ENCODE measurements around the gene CFAP251. TPM values are rescaled to one million over a fixed set of nuclear protein-coding genes. Genes with fewer than 3 reads are reported as not detected.
"Not testable (repeated sequence)": the region's sequence is repeated elsewhere in the genome, so short reads cannot be mapped to it uniquely, and the experiment has no call there.

The CFAP251 gene
- total RNA-seq = 3.9 and 7.9 TPM in 2 replicates
- polyA plus RNA-seq = 2.7 and 4.4 TPM in 2 replicates
- 2.3 and 4.3 TPM in 2 replicates for polyA plus RNA-seq (2012)
- 5.5 and 13.2 TPM in 2 replicates for polyA minus RNA-seq (ENCODE audit: low replicate concordance)

- no peak within 1 kb of the TSS for H2AFZ ChIP-seq (ENCODE audit: low read length)
- peaks cover 5% of the 10 kb centered on the region for H3K36me3 ChIP-seq (ENCODE audit: control insufficient read depth, insufficient read depth, low read length)
- H3K4me3 ChIP-seq (replicated peaks in 1 of 4; ENCODE audit: control extremely low read depth in 1 of 4, insufficient read depth in 1 of 4, low read depth in 3 of 4, low read length in 4 of 4) = peak within 1 kb of the TSS in 3 of 4 experiments; percentile 10 to 21 (median 17)
- H3K4me2 ChIP-seq (ENCODE audit: extremely low read depth, insufficient read depth, low read length) = peak within 1 kb of the TSS; percentile 60
- TF ChIP-seq CTCF (conservative IDR thresholded peaks at IDR 0.05 in 1 of 2, IDR thresholded peaks at IDR 0.05 in 1 of 2; ENCODE audit: low read depth in 1 of 2, low read length in 2 of 2) = peak; percentile 19 to 54
- no peak for TF ChIP-seq EZH2 (IDR thresholded peaks at IDR 0.05; ENCODE audit: low read length, missing control alignments)
- peaks cover 3% of the 10 kb centered on the region for H3K4me1 ChIP-seq (ENCODE audit: control insufficient read depth, extremely low read depth, insufficient read depth, low read length)
- H3K9ac ChIP-seq (ENCODE audit: insufficient read depth, low read length) = peak within 1 kb of the TSS; percentile 53
- H3K27ac ChIP-seq (ENCODE audit: insufficient read depth, low read length) = peak within 1 kb of the TSS; percentile 67
- no peaks in the 10 kb centered on the region for H4K20me1 ChIP-seq (ENCODE audit: control insufficient read depth, extremely low read depth, insufficient read depth, low read length)
- no peaks in the 10 kb centered on the region for H3K9me3 ChIP-seq (ENCODE audit: control insufficient read depth, insufficient read depth, low read depth, low read length)
- DNase-seq (ENCODE audit: low read depth in 2 of 2) = peak; percentile 63 to 74
- no peaks in the 10 kb centered on the region for H3K27me3 ChIP-seq (ENCODE audit: control insufficient read depth, insufficient read depth, low read length)
- H3K79me2 ChIP-seq (ENCODE audit: control insufficient read depth, insufficient read depth, low read length) = no peaks in the 10 kb centered on the region
These were observed at the start of gene CFAP251 for GRCh38 chr12:121917950-121918678. Gene CFAP251 (plus strand): TSS chr12:121918592. CDS start chr12:121921306, 2,714 bp downstream.

- not testable (repeated sequence) for H4K20me1 ChIP-seq (ENCODE audit: control insufficient read depth, extremely low read depth, insufficient read depth, low read length)
These were observed 49.2 kb upstream of the CFAP251 start for GRCh38 chr12:121869229-121869628.

GRCh38 chr12:121871467-121871866, 46.9 kb upstream of the CFAP251 start:
- Histone ChIP-seq H4K20me1 (ENCODE audit: control insufficient read depth, extremely low read depth, insufficient read depth, low read length) (no peaks in the 10 kb centered on the region), H3K9me3 (ENCODE audit: control insufficient read depth, insufficient read depth, low read depth, low read length) (no peaks in the 10 kb centered on the region), H3K4me2 (ENCODE audit: extremely low read depth, insufficient read depth, low read length) (no peak overlapping the region), H3K36me3 (ENCODE audit: control insufficient read depth, insufficient read depth, low read length) (no peaks in the 10 kb centered on the region), H3K4me3 (replicated peaks in 1 of 4; ENCODE audit: control extremely low read depth in 1 of 4, insufficient read depth in 1 of 4, low read depth in 3 of 4, low read length in 4 of 4) (no peak overlapping the region), H3K27ac (ENCODE audit: insufficient read depth, low read length) (no peak overlapping the region), H3K27me3 (ENCODE audit: control insufficient read depth, insufficient read depth, low read length) (no peaks in the 10 kb centered on the region), H3K9ac (ENCODE audit: insufficient read depth, low read length) (no peak overlapping the region), H3K4me1 (ENCODE audit: control insufficient read depth, extremely low read depth, insufficient read depth, low read length) (peaks cover 6% of the 10 kb centered on the region), H2AFZ (ENCODE audit: low read length) (no peak overlapping the region), H3K79me2 (ENCODE audit: control insufficient read depth, insufficient read depth, low read length) (no peaks in the 10 kb centered on the region)
- no peak for DNase-seq (ENCODE audit: low read depth in 2 of 2)
- TF ChIP-seq EZH2 (IDR thresholded peaks at IDR 0.05; ENCODE audit: low read length, missing control alignments) = no peak
- TF ChIP-seq CTCF (conservative IDR thresholded peaks at IDR 0.05 in 1 of 2, IDR thresholded peaks at IDR 0.05 in 1 of 2; ENCODE audit: low read depth in 1 of 2, low read length in 2 of 2) = no peak

More at GRCh38 chr12:121869229-121869628, 49.2 kb upstream of the CFAP251 start:
- H2AFZ ChIP-seq (ENCODE audit: low read length); H3K79me2 ChIP-seq (ENCODE audit: control insufficient read depth, insufficient read depth, low read length); H3K9me3 ChIP-seq (ENCODE audit: control insufficient read depth, insufficient read depth, low read depth, low read length); H3K36me3 ChIP-seq (ENCODE audit: control insufficient read depth, insufficient read depth, low read length); H3K4me1 ChIP-seq (ENCODE audit: control insufficient read depth, extremely low read depth, insufficient read depth, low read length); H3K27me3 ChIP-seq (ENCODE audit: control insufficient read depth, insufficient read depth, low read length); H3K27ac ChIP-seq (ENCODE audit: insufficient read depth, low read length); H3K4me3 ChIP-seq (replicated peaks in 1 of 4; ENCODE audit: control extremely low read depth in 1 of 4, insufficient read depth in 1 of 4, low read depth in 3 of 4, low read length in 4 of 4); H3K9ac ChIP-seq (ENCODE audit: insufficient read depth, low read length); H3K4me2 ChIP-seq (ENCODE audit: extremely low read depth, insufficient read depth, low read length); DNase-seq (ENCODE audit: low read depth in 2 of 2): not testable (repeated sequence)
